HG03521 (cell line): ENCODE measurements around the gene OR56B4.
"Not testable (repeated sequence)": the region's sequence is repeated elsewhere in the genome, so short reads cannot be mapped to it uniquely, and the experiment has no call there.

ENCODE experiments used
- ATAC-seq: cut with Tn5 transposase; IDR thresholded peaks from one replicate; pipeline ENCODE4 v1.9.1; 2021; ENCODE audit warnings: mild to moderate bottlenecking, moderate library complexity; ENCODE audit not compliant: unreplicated experiment

Gene OR56B4, protein sequence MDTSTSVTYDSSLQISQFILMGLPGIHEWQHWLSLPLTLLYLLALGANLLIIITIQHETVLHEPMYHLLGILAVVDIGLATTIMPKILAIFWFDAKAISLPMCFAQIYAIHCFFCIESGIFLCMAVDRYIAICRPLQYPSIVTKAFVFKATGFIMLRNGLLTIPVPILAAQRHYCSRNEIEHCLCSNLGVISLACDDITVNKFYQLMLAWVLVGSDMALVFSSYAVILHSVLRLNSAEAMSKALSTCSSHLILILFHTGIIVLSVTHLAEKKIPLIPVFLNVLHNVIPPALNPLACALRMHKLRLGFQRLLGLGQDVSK

DNA sequence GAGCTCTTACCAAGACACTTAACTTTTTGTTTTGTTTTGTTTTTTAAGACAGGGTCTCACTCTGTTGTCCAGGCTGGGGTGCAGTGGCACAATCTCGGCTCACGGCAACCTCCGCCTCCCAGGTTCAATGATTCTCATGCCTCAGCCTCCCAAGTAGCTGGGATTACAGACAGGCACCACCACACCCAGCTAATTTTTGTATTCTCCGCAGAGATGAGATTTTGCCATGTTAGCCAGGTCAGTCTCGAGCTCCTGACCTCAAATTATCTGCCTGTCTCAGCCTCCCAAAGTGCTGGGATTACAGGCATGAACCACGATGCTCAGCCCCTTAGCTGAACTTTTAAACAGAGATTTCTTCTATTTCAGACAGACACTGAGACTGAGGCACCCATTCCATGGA, at the start of gene OR56B4:
Gene OR56B4 (plus strand): TSS at position 301 of the 400 bp plus-strand sequence. CDS start 95 bp downstream, at position 396.
- not testable (repeated sequence) for ATAC-seq

- ATAC-seq: no peak
Observed at GRCh38 chr11:6061475-6061874, 46.0 kb upstream of the OR56B4 start.

DNA sequence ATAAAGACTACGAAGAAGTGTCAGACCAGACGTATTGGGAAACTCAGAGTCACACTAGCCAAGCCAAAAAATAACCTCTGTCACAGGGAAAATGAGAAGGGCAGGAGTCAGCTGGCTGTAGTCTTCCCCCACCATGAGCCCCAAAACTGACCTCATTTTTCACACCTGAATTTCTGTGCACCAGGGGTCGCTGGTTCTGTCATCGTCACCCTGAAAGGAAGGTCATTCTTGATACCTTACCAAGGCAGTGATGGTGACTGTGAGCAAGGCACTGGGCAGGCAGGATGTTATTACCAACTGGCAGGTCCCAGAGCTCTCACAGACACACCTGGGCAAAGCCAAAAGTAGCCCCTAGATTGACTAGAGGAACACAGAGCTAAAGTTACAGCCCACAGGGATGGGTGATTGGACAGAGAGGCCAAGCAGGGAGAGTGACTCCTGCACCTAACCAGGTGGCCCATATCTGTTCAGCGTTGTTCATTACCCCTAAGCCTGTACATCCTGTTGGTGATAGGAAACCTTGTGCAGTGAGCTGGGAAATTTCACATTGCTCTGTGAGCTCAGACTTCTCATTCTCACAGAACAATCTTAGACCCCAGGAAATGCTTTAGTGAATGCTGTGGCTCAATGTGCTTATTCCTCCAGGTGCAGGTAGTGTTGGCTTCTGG, 44.7 kb upstream of the OR56B4 start:
- no peak for ATAC-seq

DNA sequence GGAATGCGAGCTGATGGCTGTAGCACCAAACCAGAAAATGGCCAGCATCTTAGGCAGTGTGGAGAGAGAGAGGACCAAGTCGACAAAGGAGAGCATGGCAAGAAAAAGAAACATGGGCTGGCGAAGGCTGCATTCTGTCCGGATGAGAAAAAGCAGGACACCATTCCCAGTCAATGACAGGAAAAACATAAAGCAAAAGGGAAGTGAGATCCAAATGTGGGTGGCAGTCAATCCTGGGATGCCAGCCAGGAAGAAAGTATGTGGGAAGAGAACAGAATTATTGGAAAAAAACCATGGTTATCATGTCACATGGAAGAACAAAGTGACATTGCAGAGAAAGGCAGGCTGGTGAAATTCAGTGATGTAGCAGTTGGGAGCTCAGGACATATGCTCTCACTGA, 40.0 kb upstream of the OR56B4 start:
- no peak for ATAC-seq

- not testable (repeated sequence) for ATAC-seq
Observed at GRCh38 chr11:6076443-6076842, 31.0 kb upstream of the OR56B4 start.

DNA sequence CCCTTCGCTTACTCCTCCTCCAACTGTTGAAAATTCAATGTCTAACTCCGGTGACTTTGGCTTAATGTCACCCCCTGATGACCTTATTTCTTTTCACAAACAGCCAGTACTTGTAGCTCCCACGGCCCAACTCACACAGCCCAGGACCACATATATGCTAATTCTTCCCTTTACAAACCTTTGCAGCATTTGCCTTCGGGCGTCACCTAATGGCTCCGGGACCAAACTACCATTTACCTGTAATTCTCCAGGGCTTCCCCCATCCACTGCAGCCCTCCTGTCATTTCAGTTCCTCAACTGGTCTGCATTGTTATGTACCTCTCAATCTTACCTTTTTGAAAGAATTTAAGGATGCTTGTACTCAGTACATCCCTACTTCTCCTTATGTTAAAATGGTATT, 29.8 kb upstream of the OR56B4 start:
- no peak for ATAC-seq

GRCh38 chr11:6079463-6079862, 28.0 kb upstream of the OR56B4 start:
- no peak for ATAC-seq

- no peak for ATAC-seq
Observed at GRCh38 chr11:6083129-6083528, 24.4 kb upstream of the OR56B4 start.

- no peak for ATAC-seq
Observed at GRCh38 chr11:6084587-6084986, 22.9 kb upstream of the OR56B4 start.

- no peak for ATAC-seq
Observed at GRCh38 chr11:6094186-6094585, 13.3 kb upstream of the OR56B4 start.

- ATAC-seq: no peak
Observed at GRCh38 chr11:6095798-6096197, 11.7 kb upstream of the OR56B4 start.

GRCh38 chr11:6096417-6096816, 11.1 kb upstream of the OR56B4 start:
- ATAC-seq: no peak

GRCh38 chr11:6099577-6099976, 7.9 kb upstream of the OR56B4 start:
- no peak for ATAC-seq

GRCh38 chr11:6110011-6110410, 2.5 kb downstream of the OR56B4 start:
- ATAC-seq: no peak

DNA sequence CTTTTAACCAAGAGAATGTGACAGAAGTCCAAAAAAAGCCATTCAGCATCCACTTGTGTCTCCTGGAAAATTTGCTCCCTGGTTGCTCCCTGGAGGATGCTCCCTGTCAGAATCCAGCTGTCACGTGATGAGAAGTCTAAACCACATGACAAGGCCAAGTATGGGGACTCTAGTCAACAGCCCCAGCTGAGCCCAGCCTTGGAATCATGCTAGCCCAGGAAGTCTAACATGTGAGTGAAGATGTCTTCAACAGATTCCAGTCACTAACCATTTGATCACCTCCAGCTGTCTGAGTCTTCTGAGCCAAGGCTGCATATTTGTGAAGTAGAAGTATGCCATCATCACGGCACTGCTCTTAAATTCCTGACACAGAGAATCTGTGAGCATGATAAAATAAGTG, 4.2 kb downstream of the OR56B4 start:
- no peak for ATAC-seq

DNA sequence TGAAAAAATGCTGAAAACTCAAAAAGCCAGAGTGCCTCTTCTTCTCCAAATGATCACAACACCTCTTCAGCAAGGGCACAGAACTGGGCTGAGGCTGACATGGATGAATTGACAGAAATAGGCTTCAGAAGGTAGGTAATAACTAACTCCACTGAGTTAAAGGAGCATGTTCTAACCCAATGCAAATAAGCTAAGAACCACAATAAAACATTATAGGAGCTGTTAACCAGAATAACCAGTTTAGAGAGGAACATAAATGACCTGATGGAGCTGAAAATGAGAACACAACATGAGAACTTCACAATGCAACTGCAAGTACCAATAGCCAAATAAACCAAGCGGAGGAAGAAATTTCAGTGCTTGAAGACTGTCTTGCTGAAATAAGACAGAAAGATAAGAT, 9.2 kb downstream of the OR56B4 start:
- ATAC-seq: no peak

DNA sequence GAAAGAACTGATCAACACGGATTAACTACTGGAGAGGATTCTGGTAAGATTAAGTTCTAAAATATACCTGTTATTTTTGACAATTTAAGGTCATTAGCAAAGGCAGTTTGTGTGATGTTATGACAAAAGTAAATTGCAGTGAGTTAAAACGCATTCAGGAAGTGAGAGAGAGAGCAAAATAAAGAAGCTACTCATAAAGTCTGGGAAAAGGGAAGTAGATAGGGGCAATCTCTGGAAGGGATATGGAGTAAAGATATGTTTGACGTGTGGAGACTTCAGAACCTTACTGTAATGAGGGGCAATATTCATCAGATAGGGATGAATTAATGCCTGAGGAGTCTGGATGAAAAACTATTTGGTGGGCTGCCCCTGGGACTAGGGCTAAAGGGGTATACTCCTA, 16.8 kb downstream of the OR56B4 start:
- ATAC-seq: no peak

DNA sequence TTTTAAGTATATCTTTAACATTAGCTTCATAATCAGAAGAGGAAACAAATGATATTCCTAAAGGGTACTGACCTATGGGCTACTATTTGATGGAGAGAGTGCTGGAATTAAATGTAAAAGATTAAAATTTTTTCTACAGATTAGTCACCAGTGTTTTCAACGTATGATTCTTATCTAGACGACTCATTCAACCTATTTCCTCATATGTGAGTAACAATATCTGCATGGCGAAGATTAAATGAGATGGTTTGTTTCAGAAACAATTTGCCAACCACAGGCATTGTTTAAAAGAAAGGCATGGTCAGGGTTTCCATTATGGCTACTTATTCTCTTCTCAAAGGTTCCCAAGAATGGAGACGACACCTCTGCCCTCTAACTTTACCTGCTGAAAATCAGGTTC, 20.4 kb downstream of the OR56B4 start:
- ATAC-seq: no peak

DNA sequence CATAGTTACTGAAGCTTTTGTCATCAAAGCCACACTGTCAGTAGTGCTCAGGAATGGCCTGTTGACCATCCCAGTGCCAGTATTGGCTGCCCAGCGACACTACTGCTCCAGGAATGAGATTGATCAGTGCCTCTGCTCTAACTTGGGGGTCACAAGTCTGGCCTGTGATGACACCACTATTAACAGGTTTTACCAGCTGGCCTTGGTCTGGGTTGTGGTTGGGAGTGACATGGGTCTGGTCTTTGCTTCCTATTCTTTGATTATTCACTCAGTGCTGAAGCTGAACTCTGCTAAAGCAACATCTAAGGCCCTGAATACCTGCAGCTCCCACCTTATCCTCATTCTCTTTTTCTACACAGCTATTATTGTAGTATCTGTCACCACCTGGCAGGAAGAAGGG, 21.5 kb downstream of the OR56B4 start:
- ATAC-seq: no peak

- no peak for ATAC-seq
Observed at GRCh38 chr11:6129635-6130034, 22.2 kb downstream of the OR56B4 start.

DNA sequence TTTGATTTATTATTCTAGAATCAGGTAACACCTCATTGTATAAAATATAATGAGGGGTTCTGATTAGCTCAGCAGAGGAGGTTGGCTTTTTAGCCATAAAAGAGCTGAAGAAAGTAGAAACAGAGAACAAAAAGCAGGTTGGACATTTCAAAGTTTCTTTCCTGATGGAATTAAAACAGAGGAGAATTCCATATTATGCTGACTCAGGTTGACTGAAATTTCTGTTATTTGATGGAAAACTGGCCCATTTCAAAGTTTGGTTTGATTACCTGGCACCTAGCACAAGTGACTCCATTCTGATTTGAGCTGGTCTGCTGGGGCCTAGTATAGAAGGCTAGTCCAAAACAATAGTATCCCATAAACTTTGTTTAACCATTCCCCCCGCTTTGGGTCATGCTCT, 24.9 kb downstream of the OR56B4 start:
- no peak for ATAC-seq

DNA sequence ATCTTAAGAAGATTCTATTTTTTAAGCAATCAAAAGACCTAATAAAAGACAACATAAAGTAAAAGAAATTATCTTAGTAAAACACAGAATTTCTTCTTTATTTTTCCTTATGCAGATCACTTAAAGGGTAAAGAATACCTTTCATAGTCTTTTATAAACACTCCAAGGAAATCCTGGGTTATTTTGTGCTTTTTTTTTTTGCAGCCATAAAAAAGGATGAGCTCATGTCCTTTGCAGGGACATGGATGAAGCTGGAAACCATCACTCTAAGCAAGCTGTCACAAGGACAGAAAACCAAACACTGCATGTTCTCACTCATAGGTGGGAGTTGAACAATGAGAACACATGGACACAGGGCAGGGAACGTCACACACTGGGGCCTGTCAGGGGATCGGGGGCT, 28.5 kb downstream of the OR56B4 start:
- ATAC-seq: not testable (repeated sequence)

DNA sequence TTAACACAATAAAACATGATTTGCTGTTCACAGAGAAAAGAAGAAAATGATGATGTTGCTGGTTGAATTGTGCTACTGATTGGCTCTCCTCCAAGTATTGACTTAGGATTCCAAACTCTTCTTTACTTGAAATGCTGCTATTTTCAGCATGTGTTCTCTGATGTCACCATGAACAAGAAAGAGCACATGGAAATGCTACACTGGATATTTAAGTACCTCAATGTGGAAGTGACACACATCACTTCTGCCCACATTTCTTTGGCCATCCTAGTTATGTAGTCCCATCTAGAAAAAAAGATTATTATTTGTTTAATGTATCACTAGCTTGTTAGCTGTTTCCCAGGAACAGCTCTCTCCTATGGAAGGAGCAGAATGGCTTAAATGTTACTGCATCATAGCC, 35.5 kb downstream of the OR56B4 start:
- no peak for ATAC-seq
